Fibroblast of the aortic adventitia (primary cell): Measurements from ENCODE around the gene SLC28A1. TPM values are rescaled to one million over a fixed set of nuclear protein-coding genes. Genes with fewer than 3 reads are reported as not detected.

Source experiments
- DNase-seq: peaks from one replicate; pipeline ENCODE4 v3.0.0-alpha.2; 2010; ENCODE audit warnings: low read depth
- H3K4me3 ChIP-seq: 2 replicates; pipeline ENCODE4 v1.5.1; 2011; ENCODE audit warnings: low read depth, mild to moderate bottlenecking, control low read depth, low read length, moderate library complexity
- CTCF ChIP-seq: IDR thresholded peaks from 2 replicates; pipeline ENCODE4 v1.5.1; 2011; ENCODE audit warnings: mild to moderate bottlenecking, low read length, control low read depth, inconsistent platforms; ENCODE audit not compliant: insufficient read depth
- total RNA-seq: library from RNA; depleted of rRNA; stranded (reverse); fragments of >200 nt; gene quantifications from 2 replicates; pipeline ENCODE4 v1.2.3, GENCODE V29; 2012; ENCODE audit warnings: low replicate concordance

Gene SLC28A1
- total RNA-seq, 1 donor = not detected

- no peak overlapping the region for H3K4me3 ChIP-seq
- no peak for TF ChIP-seq CTCF
- no peak for DNase-seq
Observed at GRCh38 chr15:84913360-84913723, 28.9 kb downstream of the SLC28A1 start.

- H3K4me3 ChIP-seq = no peak overlapping the region
- TF ChIP-seq CTCF = no peak
- DNase-seq = no peak
Observed at GRCh38 chr15:84914351-84914750, 29.9 kb downstream of the SLC28A1 start.

GRCh38 chr15:84914909-84915605 is 30.6 kb downstream of the SLC28A1 start:
- no peak overlapping the region for H3K4me3 ChIP-seq
- peak; percentile 80 for DNase-seq

GRCh38 chr15:84915606-84915958 is 31.1 kb downstream of the SLC28A1 start:
- H3K4me3 ChIP-seq = no peak overlapping the region
- no peak for DNase-seq
- no peak for TF ChIP-seq CTCF

More at GRCh38 chr15:84914909-84915605, 30.6 kb downstream of the SLC28A1 start:
- no peak for TF ChIP-seq CTCF

- no peak for DNase-seq
- TF ChIP-seq CTCF = no peak
- H3K4me3 ChIP-seq = no peak overlapping the region
Observed at GRCh38 chr15:84917452-84917851, 33.0 kb downstream of the SLC28A1 start.

- DNase-seq = no peak
- no peak for TF ChIP-seq CTCF
- H3K4me3 ChIP-seq = no peak overlapping the region
Observed at GRCh38 chr15:84919106-84919667, 34.7 kb downstream of the SLC28A1 start.

GRCh38 chr15:84921121-84921520 is 36.7 kb downstream of the SLC28A1 start:
- no peak for TF ChIP-seq CTCF
- no peak overlapping the region for H3K4me3 ChIP-seq
- no peak for DNase-seq
